Metanephros (tissue), 2 donors: Measurements from ENCODE around the gene UBASH3B. TPM values are rescaled to one million over a fixed set of nuclear protein-coding genes. Genes with fewer than 3 reads are reported as not detected.

ENCODE experiments used
- small RNA-seq: library from RNA; depleted of rRNA; stranded (forward); fragments of <200 nt; gene quantifications from one replicate; pipeline ENCODE3, GENCODE V24; 2014; ENCODE audit warnings: low replicate concordance
- total RNA-seq: library from RNA; depleted of rRNA; stranded (reverse); fragments of >200 nt; gene quantifications from one replicate; pipeline ENCODE4 v1.2.3, GENCODE V29; 2014

UBASH3B gene, protein sequence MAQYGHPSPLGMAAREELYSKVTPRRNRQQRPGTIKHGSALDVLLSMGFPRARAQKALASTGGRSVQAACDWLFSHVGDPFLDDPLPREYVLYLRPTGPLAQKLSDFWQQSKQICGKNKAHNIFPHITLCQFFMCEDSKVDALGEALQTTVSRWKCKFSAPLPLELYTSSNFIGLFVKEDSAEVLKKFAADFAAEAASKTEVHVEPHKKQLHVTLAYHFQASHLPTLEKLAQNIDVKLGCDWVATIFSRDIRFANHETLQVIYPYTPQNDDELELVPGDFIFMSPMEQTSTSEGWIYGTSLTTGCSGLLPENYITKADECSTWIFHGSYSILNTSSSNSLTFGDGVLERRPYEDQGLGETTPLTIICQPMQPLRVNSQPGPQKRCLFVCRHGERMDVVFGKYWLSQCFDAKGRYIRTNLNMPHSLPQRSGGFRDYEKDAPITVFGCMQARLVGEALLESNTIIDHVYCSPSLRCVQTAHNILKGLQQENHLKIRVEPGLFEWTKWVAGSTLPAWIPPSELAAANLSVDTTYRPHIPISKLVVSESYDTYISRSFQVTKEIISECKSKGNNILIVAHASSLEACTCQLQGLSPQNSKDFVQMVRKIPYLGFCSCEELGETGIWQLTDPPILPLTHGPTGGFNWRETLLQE
- total RNA-seq, result 9.5 TPM

DNA sequence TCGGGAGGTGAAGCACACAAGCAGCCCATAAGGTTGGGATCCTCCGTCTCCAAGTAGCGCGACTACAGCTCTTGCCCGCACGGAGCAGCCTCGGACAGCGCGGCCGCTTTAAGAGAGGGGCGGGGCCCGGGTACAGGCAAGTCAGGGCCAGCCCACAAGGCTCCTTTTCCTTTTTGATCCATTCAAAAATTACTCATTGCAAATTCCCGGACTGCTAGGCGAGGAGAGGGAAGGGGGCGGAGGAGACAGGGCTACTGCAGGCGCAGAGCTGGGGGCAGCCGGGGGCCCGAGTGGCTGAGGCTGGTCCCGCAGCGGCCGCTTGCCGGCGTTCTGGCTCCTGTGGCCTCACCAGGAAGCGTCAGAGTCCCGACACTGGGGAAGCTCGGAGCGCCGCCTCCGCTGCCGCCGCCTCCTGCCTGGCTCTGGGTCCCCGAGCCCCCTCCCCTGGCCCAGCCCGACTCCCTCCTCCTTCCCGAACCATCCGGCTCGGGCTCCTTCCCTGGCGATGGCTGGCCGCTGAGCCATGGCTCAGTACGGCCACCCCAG lies at the start of gene UBASH3B:
Gene UBASH3B, plus strand, starts transcription at position 196 of the 546 bp plus-strand sequence. Its CDS starts 328 bp downstream, at position 524.

Small RNAs within 50 kb of the gene (small RNA-seq; reads per million reads assigned to genes)
- gene RF01210, result not detected

Other genes with a start within 250 kb of the UBASH3B start
- gene CRTAM, start 182.8 kb downstream of the UBASH3B start, total RNA-seq, result 0.12 TPM
- 8.5 TPM for gene JHY, start 227.0 kb downstream of the UBASH3B start, total RNA-seq